ENCODE data around the gene GNB3. TPM values are rescaled to one million over a fixed set of nuclear protein-coding genes. Genes with fewer than 3 reads are reported as not detected.

Gene GNB3
- total and polyA plus RNA-seq, 2 of the 4 experiments (the other 2 are of a cell fraction), result 0.72 to 20.5 TPM

- Histone ChIP-seq H2AK5ac (ENCODE audit: low read depth, low read length) (no peak overlapping the region), H2AFZ (replicated peaks; ENCODE audit: low read length, poor library complexity) (no peak overlapping the region), H2BK120ac (ENCODE audit: low read depth, low read length) (no peak overlapping the region), H3K18ac (ENCODE audit: low read depth, low read length) (no peak overlapping the region), H2BK5ac (ENCODE audit: low read depth, low read length, poor library complexity, severe bottlenecking) (no peak overlapping the region), H3K14ac (replicated peaks; ENCODE audit: low read depth, low read length) (no peak overlapping the region), H3K9ac (ENCODE audit: low read depth, low read length) (no peak overlapping the region), H2BK20ac (ENCODE audit: low read depth, low read length) (no peak overlapping the region), H4K91ac (ENCODE audit: insufficient read depth, low read depth, low read length) (no peak overlapping the region), H3K4ac (ENCODE audit: low read depth, low read length) (no peak overlapping the region), H3K36me3 (ENCODE audit: control insufficient read depth, insufficient read depth, low read length) (peaks cover 38% of the 10 kb centered on the region), H3K79me1 (ENCODE audit: low read depth in 1 of 2, low read length in 2 of 2) (peaks cover 17 to 38% of the 10 kb centered on the region in 2 experiments), H4K5ac (ENCODE audit: low read depth, low read length) (no peak overlapping the region), H4K8ac (ENCODE audit: low read depth in 2 of 2, low read length in 2 of 2) (no peak overlapping the region), H3K9me1 (ENCODE audit: insufficient read depth, low read length) (no peaks in the 10 kb centered on the region), H4K20me1 (ENCODE audit: insufficient read depth, low read length) (peaks cover 12% of the 10 kb centered on the region), H2BK15ac (ENCODE audit: low read depth, low read length) (no peak overlapping the region), H3K4me3 (ENCODE audit: insufficient read depth, low read depth, low read length) (no peak overlapping the region), H3K27me3 (ENCODE audit: control insufficient read depth, insufficient read depth, low read length) (no peaks in the 10 kb centered on the region), H2AK9ac (replicated peaks; ENCODE audit: low read depth, low read length, poor library complexity) (no peak overlapping the region), H3K23ac (ENCODE audit: low read depth, low read length) (no peak overlapping the region), H3K4me1 (ENCODE audit: control insufficient read depth, insufficient read depth, low read length) (peaks cover 5% of the 10 kb centered on the region), H3K4me2 (ENCODE audit: low read depth, low read length) (no peak overlapping the region), H3K9me3 (ENCODE audit: control insufficient read depth, insufficient read depth, low read length) (no peaks in the 10 kb centered on the region), H3K27ac (ENCODE audit: insufficient read depth, low read length) (no peak overlapping the region), H3K56ac (ENCODE audit: extremely low read depth, insufficient read depth, low read length) (no peak overlapping the region)
- no CpG with 5 or more reads among the region's 2 CpGs for WGBS, 2 experiments (ENCODE audit: extremely low coverage in 2 of 2, insufficient read length in 1 of 2)
- intact Hi-C loops (cut with micrococcal nuclease) (no loop called here), dilution Hi-C loops (cut with HindIII; ENCODE audit: low sequenced_read_pairs, unreplicated experiment) (no loop called here), in situ Hi-C loops (cut with MboI; ENCODE audit: low sequenced_read_pairs) (no loop called here)
- ChIA-PET CTCF (no interaction called here), POLR2A (ENCODE audit: unreplicated experiment) (no interaction called here)
- BruUV-seq (replicated peaks), result no TSS peak
- TF ChIP-seq MAFK (IDR thresholded peaks at IDR 0.05; ENCODE audit: low read depth, low read length) (no peak), CHD1 (IDR thresholded peaks at IDR 0.05; ENCODE audit: low read depth, low read length) (no peak), MXI1 (IDR thresholded peaks at IDR 0.05; ENCODE audit: borderline replicate concordance, low read depth, low read length) (no peak), RAD21 (IDR thresholded peaks at IDR 0.05; ENCODE audit: low read length) (no peak), RCOR1 (IDR thresholded peaks at IDR 0.05; ENCODE audit: insufficient replicate concordance, low read length) (no peak), FOS (IDR thresholded peaks at IDR 0.05; ENCODE audit: low read depth, low read length) (no peak), RFX5 (IDR thresholded peaks at IDR 0.05; ENCODE audit: low read depth, low read length) (no peak), MAZ (IDR thresholded peaks at IDR 0.05; ENCODE audit: borderline replicate concordance, low read depth, low read length) (no peak), SMC3 (IDR thresholded peaks at IDR 0.05; ENCODE audit: low read depth, low read length) (no peak), NFE2L2 (IDR thresholded peaks at IDR 0.05; ENCODE audit: low read depth, low read length) (no peak), CEBPB (IDR thresholded peaks at IDR 0.05; ENCODE audit: low read depth, low read length) (no peak), BHLHE40 (IDR thresholded peaks at IDR 0.05; ENCODE audit: low read depth, low read length) (no peak), USF2 (IDR thresholded peaks at IDR 0.05; ENCODE audit: low read depth, low read length) (no peak), CTCF (conservative IDR thresholded peaks at IDR 0.05; ENCODE audit: low read depth, low read length) (no peak), ELK1 (IDR thresholded peaks at IDR 0.05; ENCODE audit: borderline replicate concordance, low read depth, low read length) (no peak), POLR2A (IDR thresholded peaks at IDR 0.05; ENCODE audit: low read depth, low read length) (no peak)
- ATAC-seq (ENCODE audit: low read depth) (no peak), DNase-seq (no peak)
Measured at GRCh38 chr12:6849427-6849826, 8.7 kb downstream of the GNB3 start.
